ENCODE data around the gene LITAFD. TPM values are rescaled to one million over a fixed set of nuclear protein-coding genes. Genes with fewer than 3 reads are reported as not detected.

LITAFD gene
- polyA plus RNA-seq, 1 experiment: not detected

GRCh38 chr16:8900343-8900742 is 18.2 kb downstream of the LITAFD start:
- POLR2A ChIA-PET: no interaction called here
- TF ChIP-seq, protein P1, sequence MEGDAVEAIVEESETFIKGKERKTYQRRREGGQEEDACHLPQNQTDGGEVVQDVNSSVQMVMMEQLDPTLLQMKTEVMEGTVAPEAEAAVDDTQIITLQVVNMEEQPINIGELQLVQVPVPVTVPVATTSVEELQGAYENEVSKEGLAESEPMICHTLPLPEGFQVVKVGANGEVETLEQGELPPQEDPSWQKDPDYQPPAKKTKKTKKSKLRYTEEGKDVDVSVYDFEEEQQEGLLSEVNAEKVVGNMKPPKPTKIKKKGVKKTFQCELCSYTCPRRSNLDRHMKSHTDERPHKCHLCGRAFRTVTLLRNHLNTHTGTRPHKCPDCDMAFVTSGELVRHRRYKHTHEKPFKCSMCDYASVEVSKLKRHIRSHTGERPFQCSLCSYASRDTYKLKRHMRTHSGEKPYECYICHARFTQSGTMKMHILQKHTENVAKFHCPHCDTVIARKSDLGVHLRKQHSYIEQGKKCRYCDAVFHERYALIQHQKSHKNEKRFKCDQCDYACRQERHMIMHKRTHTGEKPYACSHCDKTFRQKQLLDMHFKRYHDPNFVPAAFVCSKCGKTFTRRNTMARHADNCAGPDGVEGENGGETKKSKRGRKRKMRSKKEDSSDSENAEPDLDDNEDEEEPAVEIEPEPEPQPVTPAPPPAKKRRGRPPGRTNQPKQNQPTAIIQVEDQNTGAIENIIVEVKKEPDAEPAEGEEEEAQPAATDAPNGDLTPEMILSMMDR (IDR thresholded peaks at IDR 0.05; ENCODE audit: insufficient read depth, low read depth, low read length): no peak
- Histone ChIP-seq H3K4me3 (ENCODE audit: low read depth, low read length) (no peak overlapping the region), H3K27me3 (ENCODE audit: control insufficient read depth, insufficient read depth, low read length) (no peaks in the 10 kb centered on the region), H3K36me3 (ENCODE audit: control insufficient read depth, insufficient read depth, low read length) (peaks cover 39% of the 10 kb centered on the region)
- CTCF ChIA-PET: interaction anchor here (2.1 kb wide), 1 partner anchor 108 kb away, joined by 11 read pairs; no protein-coding TSS in a partner anchor
- no peak for DNase-seq (ENCODE audit: low read depth)

DNA sequence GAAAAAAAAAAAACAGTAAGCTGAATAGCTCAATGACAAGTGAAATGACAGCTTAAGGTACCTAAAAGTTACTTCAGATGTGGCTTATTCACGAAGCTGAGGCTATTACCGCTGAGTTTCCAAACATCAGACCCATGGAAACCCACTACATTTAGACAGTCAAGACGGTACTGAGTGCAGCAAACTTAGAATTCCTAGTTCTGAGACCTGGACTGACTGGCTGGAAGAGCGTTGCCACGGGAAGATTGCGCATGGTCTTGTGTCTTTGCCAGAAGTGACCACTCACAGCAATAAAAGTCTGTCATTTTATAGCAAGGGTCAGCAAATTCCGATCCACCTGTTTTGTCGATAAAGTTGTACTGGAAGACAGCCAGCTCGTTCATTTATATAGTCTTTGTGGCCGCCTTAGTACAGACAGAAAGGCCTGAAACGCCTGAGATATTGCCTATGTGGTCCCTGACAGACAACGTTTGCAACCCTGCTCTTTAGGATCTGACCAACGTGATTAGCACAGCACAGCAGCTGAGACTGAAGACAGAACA is 19.2 kb downstream of the LITAFD start:
- no peaks in the 10 kb centered on the region for H3K27me3 ChIP-seq (ENCODE audit: control insufficient read depth, insufficient read depth, low read length)
- no peak overlapping the region for H3K4me3 ChIP-seq (ENCODE audit: low read depth, low read length)
- peaks cover 40% of the 10 kb centered on the region for H3K36me3 ChIP-seq (ENCODE audit: control insufficient read depth, insufficient read depth, low read length)
- ChIA-PET POLR2A (interaction anchor here (0.6 kb wide), 1 partner anchor 22 kb away, joined by 9 read pairs; no protein-coding TSS in a partner anchor), CTCF (interaction anchor here (1.2 to 2.1 kb wide), 4 partner anchors 8 to 107 kb away, joined by 3 to 11 read pairs (median 3); no protein-coding TSS in a partner anchor)
- TF ChIP-seq, protein P1 (IDR thresholded peaks at IDR 0.05; ENCODE audit: insufficient read depth, low read depth, low read length): no peak
- DNase-seq (ENCODE audit: low read depth): no peak

GRCh38 chr16:8903004-8903403 is 20.9 kb downstream of the LITAFD start:
- peaks cover 32% of the 10 kb centered on the region for H3K36me3 ChIP-seq (ENCODE audit: control insufficient read depth, insufficient read depth, low read length)

GRCh38 chr16:8904018-8904430 is 21.9 kb downstream of the LITAFD start:
- Histone ChIP-seq H3K27me3 (ENCODE audit: control insufficient read depth, insufficient read depth, low read length) (no peaks in the 10 kb centered on the region), H3K36me3 (ENCODE audit: control insufficient read depth, insufficient read depth, low read length) (peaks cover 32% of the 10 kb centered on the region), H3K4me3 (ENCODE audit: low read depth, low read length) (no peak overlapping the region)
- DNase-seq (ENCODE audit: low read depth): no peak
- CTCF ChIA-PET: interaction anchor here (1.0 to 3.0 kb wide), 3 partner anchors 16 to 105 kb away, joined by 3 to 12 read pairs (median 3); no protein-coding TSS in a partner anchor
- POLR2A ChIA-PET: no interaction called here
- TF ChIP-seq, protein P1 (IDR thresholded peaks at IDR 0.05; ENCODE audit: insufficient read depth, low read depth, low read length): no peak

More at GRCh38 chr16:8903004-8903403, 20.9 kb downstream of the LITAFD start:
- no peak overlapping the region for H3K4me3 ChIP-seq (ENCODE audit: low read depth, low read length)
- no peaks in the 10 kb centered on the region for H3K27me3 ChIP-seq (ENCODE audit: control insufficient read depth, insufficient read depth, low read length)
- CTCF ChIA-PET: interaction anchor here (1.0 to 1.1 kb wide), 2 partner anchors 15 to 23 kb away, joined by 3 read pairs; no protein-coding TSS in a partner anchor
- TF ChIP-seq, protein P1 (IDR thresholded peaks at IDR 0.05; ENCODE audit: insufficient read depth, low read depth, low read length): no peak
- no peak for DNase-seq (ENCODE audit: low read depth)
- POLR2A ChIA-PET: no interaction called here

DNA sequence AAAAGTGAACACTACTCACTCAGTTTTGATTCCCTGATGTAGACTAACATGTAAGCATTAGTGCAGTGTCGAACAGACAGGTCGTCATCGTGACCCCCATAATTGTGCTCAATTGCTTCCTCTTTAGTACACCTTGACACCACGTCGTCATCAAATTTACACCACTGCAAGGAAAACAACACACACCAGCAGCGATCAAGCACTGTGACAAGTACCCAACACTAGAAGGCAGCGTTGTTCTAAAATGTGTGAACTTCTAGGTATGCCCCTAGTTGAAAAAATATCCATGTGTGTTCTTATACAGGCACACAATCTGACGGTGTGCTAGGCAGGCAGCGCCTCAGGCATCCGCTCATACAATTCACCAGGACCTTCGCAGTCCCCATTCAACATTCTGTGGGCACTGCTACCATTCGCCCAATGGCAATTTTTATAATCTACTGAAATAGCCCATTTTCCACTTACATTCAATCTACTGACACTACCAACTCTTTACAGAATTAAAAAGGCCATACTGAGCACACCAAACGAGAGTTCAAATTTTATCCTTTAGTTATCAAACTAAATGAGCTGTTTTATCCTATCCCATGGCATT is 23.1 kb downstream of the LITAFD start:
- CTCF ChIA-PET: interaction anchor here (0.8 to 3.0 kb wide), 4 partner anchors 11 to 108 kb away, joined by 3 to 12 read pairs (median 4); no protein-coding TSS in a partner anchor
- DNase-seq (ENCODE audit: low read depth): no peak
- no peak overlapping the region for H3K4me3 ChIP-seq (ENCODE audit: low read depth, low read length)
- TF ChIP-seq, protein P1 (IDR thresholded peaks at IDR 0.05; ENCODE audit: insufficient read depth, low read depth, low read length): peak; percentile 54
- H3K36me3 ChIP-seq (ENCODE audit: control insufficient read depth, insufficient read depth, low read length): peaks cover 34% of the 10 kb centered on the region
- no peaks in the 10 kb centered on the region for H3K27me3 ChIP-seq (ENCODE audit: control insufficient read depth, insufficient read depth, low read length)
- POLR2A ChIA-PET: no interaction called here
